ENCODE results near the gene TMIE.

Gene TMIE

DNA sequence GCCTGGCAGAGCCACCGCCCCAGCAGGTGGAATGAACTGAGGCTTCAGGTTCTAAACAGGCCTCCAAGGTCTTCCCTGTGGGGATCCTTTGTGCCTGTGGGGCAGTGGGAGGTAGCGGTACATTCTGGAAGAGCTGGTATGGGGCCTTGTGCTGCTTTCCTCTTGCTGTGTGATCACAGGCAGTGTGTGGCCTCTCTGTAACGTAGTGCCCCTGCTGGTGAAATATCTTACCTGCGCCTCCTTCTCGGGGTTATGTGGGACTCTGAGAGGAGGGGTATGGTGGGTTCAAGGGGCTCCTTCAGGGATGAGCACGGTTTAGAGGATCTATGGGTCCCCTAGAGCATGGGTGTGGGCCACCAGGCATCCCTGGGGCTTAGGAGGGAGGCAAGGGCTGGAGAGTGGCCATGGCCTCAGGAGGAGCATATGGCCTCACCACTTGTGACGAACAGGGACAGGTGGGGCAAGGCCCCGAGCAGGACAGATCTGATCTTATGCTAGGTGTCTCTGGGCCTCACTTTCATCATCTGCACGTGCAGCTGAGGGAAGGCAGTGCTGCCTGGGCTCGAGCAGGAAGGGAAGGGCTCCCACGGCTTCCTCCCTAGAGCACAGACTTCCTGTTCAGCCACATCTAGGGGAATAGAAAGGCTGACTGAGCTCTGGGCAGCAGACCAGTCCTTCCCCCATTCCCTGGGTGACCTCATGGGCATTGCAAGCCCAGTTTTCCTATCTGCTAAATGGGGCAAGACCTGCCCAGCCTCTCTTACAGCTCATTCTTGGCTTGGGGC, 5.8 kb upstream of the TMIE start:
- H3K23ac ChIP-seq (ENCODE audit: low read length in 2 of 2) = no peak overlapping the region
- no peak overlapping the region for H2AK5ac ChIP-seq (ENCODE audit: low read length, severe bottlenecking)
- no peak overlapping the region for H2AFZ ChIP-seq (ENCODE audit: low read depth, low read length)
- 68% methylated on average over 11 of the region's 11 CpGs for whole genome bisulfite sequencing
- H3K9ac ChIP-seq (ENCODE audit: low read length) = no peak overlapping the region
- no peak overlapping the region for H2BK12ac ChIP-seq (ENCODE audit: low read length in 2 of 2)
- no peak overlapping the region for H4K8ac ChIP-seq (ENCODE audit: low read length)
- no peak overlapping the region for H3K18ac ChIP-seq (ENCODE audit: low read depth in 1 of 2, low read length in 2 of 2)
- no peak overlapping the region for H2BK120ac ChIP-seq (ENCODE audit: low read depth, low read length)
- H3K4me3 ChIP-seq (ENCODE audit: insufficient read depth in 1 of 2, low read depth in 1 of 2, low read length in 2 of 2) = no peak overlapping the region
- H2BK5ac ChIP-seq (ENCODE audit: low read depth, low read length, poor library complexity, severe bottlenecking) = no peak overlapping the region
- no peak overlapping the region for H4K91ac ChIP-seq (ENCODE audit: low read length)
- no peaks in the 10 kb centered on the region for H3K79me1 ChIP-seq (replicated peaks; ENCODE audit: low read length, poor library complexity, severe bottlenecking)
- no peak overlapping the region for H2BK15ac ChIP-seq (ENCODE audit: low read depth, poor library complexity, severe bottlenecking)
- peaks cover 11 to 22% of the 10 kb centered on the region in 2 experiments for H3K27me3 ChIP-seq (ENCODE audit: control insufficient read depth in 1 of 2, insufficient read depth in 1 of 2, low read length in 2 of 2)
- H3K4ac ChIP-seq (ENCODE audit: low read depth in 1 of 2, low read length in 2 of 2) = no peak overlapping the region
- H3K14ac ChIP-seq (ENCODE audit: low read length in 2 of 2) = no peak overlapping the region
- H3K27ac ChIP-seq (ENCODE audit: low read length, poor library complexity, severe bottlenecking) = no peak overlapping the region
- H3K36me3 ChIP-seq (ENCODE audit: control insufficient read depth in 1 of 2, insufficient read depth in 2 of 2, low read depth in 1 of 2, low read length in 2 of 2) = no peaks in the 10 kb centered on the region
- DNase-seq = no peak
- peaks cover 33% of the 10 kb centered on the region for H3K4me1 ChIP-seq (ENCODE audit: control insufficient read depth, insufficient read depth, low read depth, low read length)
- H3K9me3 ChIP-seq (ENCODE audit: control insufficient read depth, low read length) = no peaks in the 10 kb centered on the region
- no peak overlapping the region for H3K4me2 ChIP-seq (ENCODE audit: low read length, poor library complexity, severe bottlenecking)

DNA sequence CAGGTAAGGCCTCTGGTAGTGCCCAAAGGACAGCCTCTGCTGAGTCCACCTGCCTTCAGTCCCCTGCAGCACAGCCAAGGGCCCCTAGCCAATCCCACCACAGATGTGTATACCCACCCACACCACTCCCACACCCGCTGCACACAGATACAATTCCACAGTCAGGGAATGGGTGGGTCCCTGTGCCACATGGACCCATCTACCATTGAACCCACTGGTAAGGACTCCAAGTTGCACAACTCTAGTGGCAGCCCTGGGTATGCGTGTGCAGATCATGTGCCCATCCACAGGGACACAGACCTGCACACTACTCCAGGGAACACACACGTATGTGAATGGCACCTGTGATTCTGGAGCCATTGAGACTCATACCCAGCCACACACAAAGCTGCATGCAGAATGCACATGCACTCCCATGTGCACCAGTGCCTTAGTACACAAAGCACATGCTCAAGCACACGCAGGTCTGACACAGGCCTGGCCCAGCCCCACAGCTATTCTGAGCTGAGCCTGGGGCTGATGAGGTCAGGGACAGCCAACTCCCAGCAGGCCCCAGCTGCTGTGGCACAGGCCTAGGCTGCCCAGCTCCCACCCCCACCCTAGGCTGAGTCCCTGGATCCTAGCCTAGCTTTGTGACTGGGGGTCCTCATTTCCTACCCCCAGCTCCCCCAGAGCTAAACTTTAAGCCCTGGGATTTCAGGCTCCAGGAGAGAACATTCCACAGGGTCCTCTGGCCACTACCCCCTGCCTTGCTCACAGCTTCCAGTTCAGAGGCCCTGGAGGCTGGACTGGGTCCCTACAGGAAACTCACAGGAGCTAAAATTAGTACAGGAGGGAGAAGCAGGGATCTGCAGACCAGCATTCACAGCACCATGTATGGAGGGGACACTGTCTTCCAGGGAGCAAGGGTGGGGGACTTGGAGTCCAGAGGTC, 5.0 kb upstream of the TMIE start:
- H3K79me1 ChIP-seq (replicated peaks; ENCODE audit: low read length, poor library complexity, severe bottlenecking) = no peaks in the 10 kb centered on the region
- no peak overlapping the region for H3K4me2 ChIP-seq (ENCODE audit: low read length, poor library complexity, severe bottlenecking)
- peak overlapping the region in 1 of 2 experiments; percentile 68 for H3K14ac ChIP-seq (ENCODE audit: low read length in 2 of 2)
- H2BK12ac ChIP-seq (ENCODE audit: low read length in 2 of 2) = peak overlapping the region in 1 of 2 experiments; percentile 6
- no peak overlapping the region for H2AK5ac ChIP-seq (ENCODE audit: low read length, severe bottlenecking)
- peaks cover 15 to 21% of the 10 kb centered on the region in 2 experiments for H3K27me3 ChIP-seq (ENCODE audit: control insufficient read depth in 1 of 2, insufficient read depth in 1 of 2, low read length in 2 of 2)
- peak; percentile 74 for DNase-seq
- no peak overlapping the region for H3K23ac ChIP-seq (ENCODE audit: low read length in 2 of 2)
- H3K4me1 ChIP-seq (ENCODE audit: control insufficient read depth, insufficient read depth, low read depth, low read length) = peaks cover 38% of the 10 kb centered on the region
- H3K27ac ChIP-seq (ENCODE audit: low read length, poor library complexity, severe bottlenecking) = no peak overlapping the region
- H3K18ac ChIP-seq (ENCODE audit: low read depth in 1 of 2, low read length in 2 of 2) = peak overlapping the region in 1 of 2 experiments; percentile 46
- H2BK120ac ChIP-seq (ENCODE audit: low read depth, low read length) = peak overlapping the region; percentile 35
- no peak overlapping the region for H3K4ac ChIP-seq (ENCODE audit: low read depth in 1 of 2, low read length in 2 of 2)
- 84% methylated on average over 4 of the region's 4 CpGs for WGBS
- H2BK5ac ChIP-seq (ENCODE audit: low read depth, low read length, poor library complexity, severe bottlenecking) = no peak overlapping the region
- no peaks in the 10 kb centered on the region for H3K9me3 ChIP-seq (ENCODE audit: control insufficient read depth, low read length)
- no peaks in the 10 kb centered on the region for H3K36me3 ChIP-seq (ENCODE audit: control insufficient read depth in 1 of 2, insufficient read depth in 2 of 2, low read depth in 1 of 2, low read length in 2 of 2)
- no peak overlapping the region for H3K9ac ChIP-seq (ENCODE audit: low read length)
- no peak overlapping the region for H3K4me3 ChIP-seq (ENCODE audit: insufficient read depth in 1 of 2, low read depth in 1 of 2, low read length in 2 of 2)
- H2BK15ac ChIP-seq (ENCODE audit: low read depth, poor library complexity, severe bottlenecking) = no peak overlapping the region
- peak overlapping the region; percentile 11 for H4K91ac ChIP-seq (ENCODE audit: low read length)
- peak overlapping the region; percentile 56 for H4K8ac ChIP-seq (ENCODE audit: low read length)
- H2AFZ ChIP-seq (ENCODE audit: low read depth, low read length) = no peak overlapping the region

DNA sequence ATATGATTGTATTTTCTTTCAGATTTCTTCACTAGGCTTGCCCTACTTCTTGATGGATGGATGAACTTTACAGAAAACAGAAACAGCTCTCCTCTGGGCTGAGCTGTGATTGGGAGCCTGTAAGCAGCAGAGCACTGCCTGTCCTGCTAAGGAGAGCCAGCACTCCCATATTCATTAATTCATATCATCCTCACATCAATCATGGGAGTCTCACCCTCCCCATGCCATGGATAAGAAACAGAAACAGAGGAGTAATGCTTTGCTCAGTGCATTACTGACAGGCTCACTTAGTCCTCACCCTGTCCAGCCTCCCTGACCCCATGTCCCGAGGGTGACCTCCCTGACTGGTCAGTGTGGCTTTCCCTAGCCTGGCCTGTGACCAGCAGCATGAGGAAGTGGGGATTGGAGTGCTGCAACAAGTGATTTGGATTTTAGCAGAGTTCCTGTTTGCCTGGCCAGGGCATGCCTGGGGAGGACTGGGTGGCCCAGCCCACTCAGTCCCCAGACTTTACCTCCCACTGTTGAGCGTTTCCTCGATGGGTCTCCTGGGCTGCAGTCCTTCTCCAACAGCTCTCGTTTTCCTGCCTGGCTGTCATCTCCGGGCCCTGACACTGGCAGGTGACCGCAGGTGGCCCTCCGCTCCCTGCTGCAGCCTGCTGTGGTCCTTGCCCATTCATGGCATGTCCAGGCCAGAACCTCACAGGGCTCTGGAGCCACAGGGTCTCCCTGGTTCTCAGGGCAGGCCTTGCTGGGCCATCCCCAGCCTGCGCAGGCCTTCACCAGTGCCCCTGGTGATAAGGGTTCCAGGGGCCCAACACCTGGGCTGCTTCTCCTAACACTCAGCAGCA, 1.3 kb upstream of the TMIE start:
- no peak overlapping the region for H3K18ac ChIP-seq (ENCODE audit: low read depth in 1 of 2, low read length in 2 of 2)
- no peak overlapping the region for H3K23ac ChIP-seq (ENCODE audit: low read length in 2 of 2)
- H2AFZ ChIP-seq (ENCODE audit: low read depth, low read length) = no peak overlapping the region
- H3K4me3 ChIP-seq (ENCODE audit: insufficient read depth in 1 of 2, low read depth in 1 of 2, low read length in 2 of 2) = no peak overlapping the region
- H3K27me3 ChIP-seq (ENCODE audit: control insufficient read depth in 1 of 2, insufficient read depth in 1 of 2, low read length in 2 of 2) = peaks cover 35 to 39% of the 10 kb centered on the region in 2 experiments
- no peak overlapping the region for H2BK15ac ChIP-seq (ENCODE audit: low read depth, poor library complexity, severe bottlenecking)
- peaks cover 22% of the 10 kb centered on the region for H3K4me1 ChIP-seq (ENCODE audit: control insufficient read depth, insufficient read depth, low read depth, low read length)
- no peak overlapping the region for H3K14ac ChIP-seq (ENCODE audit: low read length in 2 of 2)
- no peak overlapping the region for H3K4me2 ChIP-seq (ENCODE audit: low read length, poor library complexity, severe bottlenecking)
- no peak overlapping the region for H2BK5ac ChIP-seq (ENCODE audit: low read depth, low read length, poor library complexity, severe bottlenecking)
- no peak overlapping the region for H3K27ac ChIP-seq (ENCODE audit: low read length, poor library complexity, severe bottlenecking)
- no peaks in the 10 kb centered on the region for H3K36me3 ChIP-seq (ENCODE audit: control insufficient read depth in 1 of 2, insufficient read depth in 2 of 2, low read depth in 1 of 2, low read length in 2 of 2)
- no peak overlapping the region for H2BK12ac ChIP-seq (ENCODE audit: low read length in 2 of 2)
- no peak overlapping the region for H4K8ac ChIP-seq (ENCODE audit: low read length)
- no peak for DNase-seq
- no peak overlapping the region for H4K91ac ChIP-seq (ENCODE audit: low read length)
- no peaks in the 10 kb centered on the region for H3K79me1 ChIP-seq (replicated peaks; ENCODE audit: low read length, poor library complexity, severe bottlenecking)
- H3K9ac ChIP-seq (ENCODE audit: low read length) = no peak overlapping the region
- no peak overlapping the region for H2AK5ac ChIP-seq (ENCODE audit: low read length, severe bottlenecking)
- no peaks in the 10 kb centered on the region for H3K9me3 ChIP-seq (ENCODE audit: control insufficient read depth, low read length)
- 93% methylated on average over 7 of the region's 8 CpGs for WGBS
- H3K4ac ChIP-seq (ENCODE audit: low read depth in 1 of 2, low read length in 2 of 2) = no peak overlapping the region
- H2BK120ac ChIP-seq (ENCODE audit: low read depth, low read length) = no peak overlapping the region
